ENCODE results near the gene RAPGEF3. TPM values are rescaled to one million over a fixed set of nuclear protein-coding genes. Genes with fewer than 3 reads are reported as not detected.
A peak's percentile ranks its signal among the peaks of the same experiment; 100 is the strongest.

RAPGEF3 gene
- polyA plus RNA-seq, 3 donors, result 0.08 to 2.5 (median 0.60) TPM

- Histone ChIP-seq H3K79me2 (ENCODE audit: insufficient read depth, low read length) (no peaks in the 10 kb centered on the region), H2AFZ (ENCODE audit: insufficient read depth, low read depth, low read length, poor library complexity, severe bottlenecking) (no peak overlapping the region), H4K20me1 (ENCODE audit: insufficient read depth, low read length) (peaks cover 10% of the 10 kb centered on the region), H3K4me2 (replicated peaks; ENCODE audit: extremely low read depth, low read length, poor library complexity, severe bottlenecking) (no peak overlapping the region), H3K4me1 (ENCODE audit: control insufficient read depth in 1 of 2, insufficient read depth in 2 of 2, low read length in 2 of 2) (peaks cover 36% of the 10 kb centered on the region in 2 donors), H3K36me3 (replicated peaks in 1 of 2; ENCODE audit: control insufficient read depth in 1 of 2, insufficient read depth in 2 of 2, low read length in 2 of 2) (peaks cover 0 to 11% of the 10 kb centered on the region in 2 donors), H3K9me3 (replicated peaks in 1 of 2; ENCODE audit: control insufficient read depth in 1 of 2, insufficient read depth in 1 of 2, low read length in 2 of 2) (no peaks in the 10 kb centered on the region), H3K27me3 (ENCODE audit: control insufficient read depth in 2 of 2, insufficient read depth in 2 of 2, low read length in 2 of 2) (no peaks in the 10 kb centered on the region), H3K9ac (ENCODE audit: insufficient read depth, low read length, poor library complexity, severe bottlenecking) (no peak overlapping the region), H3K4me3 (replicated peaks in 1 of 3; ENCODE audit: low read depth in 2 of 3, low read length in 3 of 3) (no peak overlapping the region), H3K27ac (ENCODE audit: low read depth in 1 of 2, low read length in 2 of 2) (peak overlapping the region in 1 of 2 donors; percentile 17)
- TF ChIP-seq CTCF (IDR thresholded peaks at IDR 0.05), result no peak
- intact Hi-C loops (cut with micrococcal nuclease), result loop anchor here (5.0 to 10.0 kb wide), 3 partner anchors 120 to 238 kb away; no protein-coding TSS in a partner anchor
- peaks cover 2 to 8% (median 4%) of the 10 kb centered on the region in 3 donors for H3K27me3 Mint-ChIP-seq (ENCODE audit: low read depth in 3 of 3)
- H3K9me3 Mint-ChIP-seq, result peaks cover 0 to 4% (median 0%) of the 10 kb centered on the region in 7 donors
- peak overlapping the region in 1 of 2 donors; percentile 39 for H3K4me3 Mint-ChIP-seq
- H3K36me3 Mint-ChIP-seq, result peaks cover 17 to 34% of the 10 kb centered on the region in 2 donors
- 89% methylated on average over 5 of the region's 6 CpGs for WGBS (ENCODE audit: insufficient coverage)
- DNase-seq, result no peak
- H3K4me1 Mint-ChIP-seq, result peaks cover 52% of the 10 kb centered on the region
- peak overlapping the region in 2 of 7 donors; percentile 50 to 53 for H3K27ac Mint-ChIP-seq
Measured at GRCh38 chr12:47717046-47717442, 41.6 kb downstream of the RAPGEF3 start.

- peaks cover 32 to 36% of the 10 kb centered on the region in 2 donors for H3K4me1 ChIP-seq (ENCODE audit: control insufficient read depth in 1 of 2, insufficient read depth in 2 of 2, low read length in 2 of 2)
- peaks cover 10% of the 10 kb centered on the region for H4K20me1 ChIP-seq (ENCODE audit: insufficient read depth, low read length)
- no peaks in the 10 kb centered on the region for H3K9me3 ChIP-seq (replicated peaks in 1 of 2; ENCODE audit: control insufficient read depth in 1 of 2, insufficient read depth in 1 of 2, low read length in 2 of 2)
- no peak overlapping the region for H2AFZ ChIP-seq (ENCODE audit: insufficient read depth, low read depth, low read length, poor library complexity, severe bottlenecking)
- H3K4me2 ChIP-seq (replicated peaks; ENCODE audit: extremely low read depth, low read length, poor library complexity, severe bottlenecking), result no peak overlapping the region
- 98% methylated on average over 8 of the region's 13 CpGs for WGBS (ENCODE audit: insufficient coverage)
- Mint-ChIP-seq H3K27ac (peak overlapping the region in 2 of 7 donors; percentile 6 to 25), H3K4me3 (no peak overlapping the region), H3K36me3 (peaks cover 14 to 29% of the 10 kb centered on the region in 2 donors), H3K4me1 (peaks cover 47% of the 10 kb centered on the region), H3K9me3 (peaks cover 0 to 4% (median 0%) of the 10 kb centered on the region in 7 donors), H3K27me3 (ENCODE audit: low read depth in 3 of 3) (peaks cover 2 to 6% (median 4%) of the 10 kb centered on the region in 3 donors)
- peaks cover 6% of the 10 kb centered on the region for H3K79me2 ChIP-seq (ENCODE audit: insufficient read depth, low read length)
- TF ChIP-seq CTCF (IDR thresholded peaks at IDR 0.05), result no peak
- no peak overlapping the region for H3K4me3 ChIP-seq (replicated peaks in 1 of 3; ENCODE audit: low read depth in 2 of 3, low read length in 3 of 3)
- H3K27me3 ChIP-seq (ENCODE audit: control insufficient read depth in 2 of 2, insufficient read depth in 2 of 2, low read length in 2 of 2), result no peaks in the 10 kb centered on the region
- intact Hi-C loops (cut with micrococcal nuclease), result loop anchor here (2.0 to 10.0 kb wide), 5 partner anchors 63 to 239 kb away; no protein-coding TSS in a partner anchor
- H3K27ac ChIP-seq (ENCODE audit: low read depth in 1 of 2, low read length in 2 of 2), result no peak overlapping the region
- H3K36me3 ChIP-seq (replicated peaks in 1 of 2; ENCODE audit: control insufficient read depth in 1 of 2, insufficient read depth in 2 of 2, low read length in 2 of 2), result peaks cover 0 to 11% of the 10 kb centered on the region in 2 donors
- no peak for DNase-seq
- no peak overlapping the region for H3K9ac ChIP-seq (ENCODE audit: insufficient read depth, low read length, poor library complexity, severe bottlenecking)
Measured at GRCh38 chr12:47715877-47716548, 42.7 kb downstream of the RAPGEF3 start.
